OCI-LY3 (cell line): ENCODE data around the gene COX6B1.
"Not testable (repeated sequence)": the region's sequence is repeated elsewhere in the genome, so short reads cannot be mapped to it uniquely, and the experiment has no call there.

Source experiments
- H2AFZ ChIP-seq: fragments of 200-600, 300-600 bp; shearing (Covaris generic); 2 replicates; pipeline ENCODE4 v1.6.0; 2014; ENCODE audit warnings: antibody characterized with exemption, low read depth, low read length
- H3K27ac ChIP-seq: fragments of 200-600, 300-600 bp; sonication (generic); 2 replicates; pipeline ENCODE4 v1.5.1; 2014; ENCODE audit warnings: mild to moderate bottlenecking, low read length, moderate library complexity, mixed read lengths
- H3K27me3 ChIP-seq: fragments of 200-600, 300-600 bp; sonication (generic); 2 replicates; pipeline ENCODE4 v1.6.1; 2014; ENCODE audit warnings: low read depth, low read length, mixed read lengths
- H3K36me3 ChIP-seq: fragments of 200-600, 300-600 bp; sonication (generic); replicated peaks from 2 replicates; pipeline ENCODE3; 2014; ENCODE audit warnings: low read depth, low read length, mixed read lengths
- H3K4me1 ChIP-seq: fragments of 300-600, 200-600 bp; sonication (generic); 2 replicates; pipeline ENCODE4 v1.6.1; 2014; ENCODE audit warnings: low read length, mixed read lengths
- H3K4me2 ChIP-seq: fragments of 200-600, 300-600 bp; sonication (generic); 2 replicates; pipeline ENCODE4 v1.6.1; 2014; ENCODE audit warnings: low read length, mixed read lengths
- H3K4me3 ChIP-seq: fragments of 300-600, 200-600 bp; sonication (generic); 2 replicates; pipeline ENCODE4 v1.5.1; 2014; ENCODE audit warnings: antibody characterized with exemption, mild to moderate bottlenecking, low read length, moderate library complexity
- H3K79me2 ChIP-seq: fragments of 300-600, 200-600 bp; shearing (Covaris generic); 2 replicates; pipeline ENCODE4 v1.6.1; 2014; ENCODE audit warnings: mild to moderate bottlenecking, low read length, mixed read lengths
- H3K9ac ChIP-seq: fragments of 300-600, 200-600 bp; shearing (Covaris generic); 2 replicates; pipeline ENCODE4 v1.6.0; 2014; ENCODE audit warnings: mild to moderate bottlenecking, low read length, moderate library complexity
- H3K9me3 ChIP-seq: fragments of 200-600, 300-600 bp; shearing (Covaris generic); 2 replicates; pipeline ENCODE4 v1.6.1; 2014; ENCODE audit warnings: low read length, mixed read lengths; ENCODE audit not compliant: insufficient read depth
- H4K20me1 ChIP-seq: fragments of 200-600, 300-600 bp; sonication (generic); 2 replicates; pipeline ENCODE4 v1.6.1; 2016; ENCODE audit warnings: low read length, mixed read lengths; ENCODE audit not compliant: insufficient read depth
- CTCF ChIP-seq: fragments of 200-600, 300-600 bp; sonication (generic); IDR thresholded peaks from 2 replicates; pipeline ENCODE4 v1.5.1; 2014; ENCODE audit warnings: antibody characterized with exemption, low read length, low read depth
- EZH2phosphoT487 ChIP-seq: fragments of 200-600 bp; shearing (Covaris generic); IDR thresholded peaks from 2 replicates; pipeline ENCODE4 v1.6.1; 2018; ENCODE audit warnings: antibody characterized with exemption, mixed run types, low read depth

COX6B1 gene

DNA sequence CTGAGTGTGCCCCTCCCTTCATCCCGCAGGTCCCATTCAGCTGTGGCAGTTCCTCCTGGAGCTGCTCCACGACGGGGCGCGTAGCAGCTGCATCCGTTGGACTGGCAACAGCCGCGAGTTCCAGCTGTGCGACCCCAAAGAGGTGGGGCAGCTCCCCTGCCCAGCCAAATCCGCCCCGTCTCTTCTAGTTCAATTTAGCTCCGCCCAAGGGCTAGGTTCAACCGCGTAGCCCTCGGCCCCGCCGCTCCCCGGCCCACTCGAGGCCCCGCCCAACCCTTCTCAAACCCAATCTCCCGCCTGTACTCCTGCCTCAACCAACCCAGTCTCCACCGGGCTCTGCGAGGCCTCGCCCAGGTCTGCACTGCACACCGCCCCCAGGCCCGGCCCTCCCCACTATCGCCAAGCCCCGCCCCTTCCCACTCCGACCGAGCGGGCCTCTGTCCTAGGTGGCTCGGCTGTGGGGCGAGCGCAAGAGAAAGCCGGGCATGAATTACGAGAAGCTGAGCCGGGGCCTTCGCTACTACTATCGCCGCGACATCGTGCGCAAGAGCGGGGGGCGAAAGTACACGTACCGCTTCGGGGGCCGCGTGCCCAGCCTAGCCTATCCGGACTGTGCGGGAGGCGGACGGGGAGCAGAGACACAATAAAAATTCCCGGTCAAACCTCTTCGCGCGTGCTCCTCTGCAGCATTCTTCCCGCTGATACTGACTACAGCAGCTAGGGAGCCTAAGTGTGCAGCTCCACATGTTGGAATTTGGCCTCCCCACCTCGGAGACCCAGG is 3.7 kb upstream of the COX6B1 start:
- Histone ChIP-seq H2AFZ (peak overlapping the region; percentile 97), H3K4me1 (peaks cover 27% of the 10 kb centered on the region), H3K9me3 (no peaks in the 10 kb centered on the region), H4K20me1 (no peaks in the 10 kb centered on the region), H3K36me3 (no peaks in the 10 kb centered on the region), H3K27ac (peak overlapping the region; percentile 65), H3K9ac (peak overlapping the region; percentile 76), H3K79me2 (peaks cover 12% of the 10 kb centered on the region), H3K4me3 (peak overlapping the region; percentile 82), H3K4me2 (peak overlapping the region; percentile 94), H3K27me3 (no peaks in the 10 kb centered on the region)
- TF ChIP-seq EZH2phosphoT487, result no peak
- TF ChIP-seq CTCF, result no peak

DNA sequence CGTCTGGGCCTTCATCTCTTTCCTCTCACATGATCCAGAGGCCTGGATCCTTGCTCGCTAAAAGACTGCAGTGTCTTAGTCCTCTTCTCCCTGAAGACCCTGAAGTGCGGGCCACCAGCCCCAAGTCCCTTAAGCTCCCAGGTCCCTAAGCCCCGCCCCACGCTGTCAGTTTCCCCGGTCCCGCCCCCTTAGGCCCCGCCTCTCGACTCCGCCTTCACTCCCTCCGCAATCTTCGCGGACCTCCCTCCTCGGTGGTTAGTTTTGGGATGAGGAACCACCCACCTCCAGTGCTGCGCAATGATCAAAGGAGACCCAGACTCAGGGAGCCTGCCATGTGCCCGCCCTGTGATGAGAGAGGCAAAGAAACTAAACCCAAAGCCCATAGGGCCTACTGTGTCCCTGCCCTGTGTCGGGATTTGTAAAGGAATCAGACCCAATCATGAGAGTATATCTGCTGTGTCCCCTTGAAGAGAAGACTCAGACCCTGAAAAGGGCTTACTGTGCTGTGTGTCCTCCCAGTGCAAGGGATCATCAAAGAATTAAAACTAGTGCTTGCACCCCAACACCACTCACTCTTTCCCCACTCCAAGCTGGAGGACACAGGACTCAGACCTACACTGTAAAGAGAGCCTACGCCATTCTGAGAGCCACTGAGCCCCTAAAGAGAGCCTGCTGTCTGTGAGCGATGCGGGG is 3.0 kb upstream of the COX6B1 start:
- Histone ChIP-seq H3K9me3 (no peaks in the 10 kb centered on the region), H2AFZ (peak overlapping the region; percentile 54), H3K9ac (peak overlapping the region; percentile 73), H3K4me2 (peak overlapping the region; percentile 94), H3K4me3 (peak overlapping the region; percentile 82), H3K27ac (peak overlapping the region; percentile 54), H3K27me3 (no peaks in the 10 kb centered on the region), H3K4me1 (peaks cover 27% of the 10 kb centered on the region), H4K20me1 (no peaks in the 10 kb centered on the region), H3K36me3 (no peaks in the 10 kb centered on the region), H3K79me2 (peaks cover 20% of the 10 kb centered on the region)
- no peak for TF ChIP-seq EZH2phosphoT487
- TF ChIP-seq CTCF, result no peak

DNA sequence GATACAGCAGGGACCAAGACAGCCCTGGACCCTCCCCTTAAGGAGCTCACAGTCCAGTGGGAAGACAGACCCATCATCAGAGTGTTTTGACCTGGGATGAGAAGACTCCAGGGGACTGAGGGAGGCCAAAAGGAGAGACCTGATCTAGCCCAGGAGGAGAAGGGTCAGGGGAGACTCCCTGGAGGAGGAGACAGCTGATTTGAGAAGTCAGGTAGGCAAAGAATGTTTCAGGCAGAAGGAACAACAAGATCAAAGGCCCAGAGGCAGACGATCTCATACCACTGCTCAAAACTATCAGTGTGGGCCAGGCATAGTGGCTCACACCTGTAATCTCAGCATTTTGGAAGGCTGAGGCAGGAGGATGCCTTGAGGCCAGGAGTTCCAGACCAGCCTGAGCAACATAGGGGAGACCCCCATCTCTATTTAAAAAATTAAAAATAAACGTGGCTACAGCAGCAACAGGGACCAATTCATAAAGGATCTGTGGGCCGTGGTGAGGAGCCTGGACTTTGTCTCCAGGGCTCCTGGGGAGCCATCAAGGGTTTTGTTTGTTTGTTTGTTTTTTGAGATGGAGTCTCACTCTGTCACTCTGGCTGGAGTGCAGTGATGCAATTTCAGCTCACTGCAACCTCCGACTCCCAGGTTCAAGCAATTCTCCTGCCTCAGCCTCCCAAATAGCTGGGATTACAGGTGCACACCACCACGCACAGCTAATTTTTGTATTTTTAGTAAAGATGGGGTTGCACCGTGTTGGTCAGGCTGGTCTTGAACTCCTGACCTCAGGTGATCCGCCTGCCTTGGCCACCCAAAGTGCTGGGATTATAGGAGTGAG is 2.2 kb upstream of the COX6B1 start:
- Histone ChIP-seq H3K79me2 (peaks cover 27% of the 10 kb centered on the region), H3K36me3 (peaks cover 5% of the 10 kb centered on the region), H3K9me3 (no peaks in the 10 kb centered on the region), H3K4me1 (peaks cover 27% of the 10 kb centered on the region), H3K4me3 (0 out of 2 replicates have a peak overlapping the region, but pooled peaks have one; percentile 82), H3K27me3 (no peaks in the 10 kb centered on the region), H4K20me1 (no peaks in the 10 kb centered on the region), H3K9ac (peak overlapping the region; percentile 73; the same call in 1 of the 2 replicates), H2AFZ (peak overlapping the region; percentile 49; the same call in 1 of the 2 replicates), H3K27ac (no peak overlapping the region), H3K4me2 (peak overlapping the region; percentile 94)
- TF ChIP-seq EZH2phosphoT487 (no peak), CTCF (no peak)

DNA sequence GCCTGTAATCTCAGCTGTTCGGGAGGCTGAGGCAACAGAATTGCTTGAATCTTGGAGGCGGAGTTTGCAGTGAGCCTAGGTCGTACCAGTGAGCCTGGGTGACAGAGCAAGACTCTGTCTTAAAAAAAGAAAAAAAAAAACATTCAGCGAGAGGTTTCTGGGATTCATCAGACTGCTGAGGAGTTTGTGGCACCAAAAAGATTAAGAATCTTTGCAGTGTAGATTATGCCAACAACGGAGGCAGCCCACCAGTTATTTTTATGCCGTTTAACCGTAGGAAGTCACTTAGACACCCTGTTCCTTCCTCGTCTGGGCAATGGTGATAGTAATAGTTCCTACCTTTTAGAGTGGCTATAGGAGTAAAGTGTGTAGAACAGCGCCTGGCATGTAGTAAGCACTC is 2.5 kb downstream of the COX6B1 start:
- Histone ChIP-seq H3K4me3 (no peak overlapping the region), H3K79me2 (peaks cover 31% of the 10 kb centered on the region), H4K20me1 (no peaks in the 10 kb centered on the region), H3K36me3 (peaks cover 16% of the 10 kb centered on the region), H3K27me3 (no peaks in the 10 kb centered on the region), H3K4me1 (peaks cover 5% of the 10 kb centered on the region), H3K4me2 (no peak overlapping the region), H3K9ac (no peak overlapping the region), H3K9me3 (no peaks in the 10 kb centered on the region), H2AFZ (no peak overlapping the region), H3K27ac (no peak overlapping the region)
- TF ChIP-seq EZH2phosphoT487, result no peak
- TF ChIP-seq CTCF, result no peak

- H3K27me3 ChIP-seq, H3K4me3 ChIP-seq: not testable (repeated sequence)
- H3K36me3 ChIP-seq, result peaks cover 38% of the 10 kb centered on the region
These were observed 6.7 kb downstream of the COX6B1 start for GRCh38 chr19:35654828-35655227.

More at GRCh38 chr19:35654828-35655227, 6.7 kb downstream of the COX6B1 start:
- H3K4me2 ChIP-seq, H3K4me1 ChIP-seq, H3K9ac ChIP-seq, H3K9me3 ChIP-seq, H4K20me1 ChIP-seq, H3K27ac ChIP-seq, H2AFZ ChIP-seq: not testable (repeated sequence)
- peaks cover 15% of the 10 kb centered on the region for H3K79me2 ChIP-seq
